GM18502 (cell line): Measurements from ENCODE around the gene CARD19.

Source experiments
- ATAC-seq: cut with Tn5 transposase; IDR thresholded peaks from one replicate; pipeline ENCODE4 v1.9.1; 2021; ENCODE audit warnings: mild to moderate bottlenecking; ENCODE audit not compliant: unreplicated experiment, poor library complexity

Gene CARD19, protein sequence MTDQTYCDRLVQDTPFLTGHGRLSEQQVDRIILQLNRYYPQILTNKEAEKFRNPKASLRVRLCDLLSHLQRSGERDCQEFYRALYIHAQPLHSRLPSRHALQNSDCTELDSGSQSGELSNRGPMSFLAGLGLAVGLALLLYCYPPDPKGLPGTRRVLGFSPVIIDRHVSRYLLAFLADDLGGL

GRCh38 chr9:93096131-93096802 lies at the start of gene CARD19:
Gene CARD19, plus strand, starts transcription at chr9:93096217. Its CDS starts 129 bp downstream, at chr9:93096346.
- ATAC-seq = peak; percentile 45

DNA sequence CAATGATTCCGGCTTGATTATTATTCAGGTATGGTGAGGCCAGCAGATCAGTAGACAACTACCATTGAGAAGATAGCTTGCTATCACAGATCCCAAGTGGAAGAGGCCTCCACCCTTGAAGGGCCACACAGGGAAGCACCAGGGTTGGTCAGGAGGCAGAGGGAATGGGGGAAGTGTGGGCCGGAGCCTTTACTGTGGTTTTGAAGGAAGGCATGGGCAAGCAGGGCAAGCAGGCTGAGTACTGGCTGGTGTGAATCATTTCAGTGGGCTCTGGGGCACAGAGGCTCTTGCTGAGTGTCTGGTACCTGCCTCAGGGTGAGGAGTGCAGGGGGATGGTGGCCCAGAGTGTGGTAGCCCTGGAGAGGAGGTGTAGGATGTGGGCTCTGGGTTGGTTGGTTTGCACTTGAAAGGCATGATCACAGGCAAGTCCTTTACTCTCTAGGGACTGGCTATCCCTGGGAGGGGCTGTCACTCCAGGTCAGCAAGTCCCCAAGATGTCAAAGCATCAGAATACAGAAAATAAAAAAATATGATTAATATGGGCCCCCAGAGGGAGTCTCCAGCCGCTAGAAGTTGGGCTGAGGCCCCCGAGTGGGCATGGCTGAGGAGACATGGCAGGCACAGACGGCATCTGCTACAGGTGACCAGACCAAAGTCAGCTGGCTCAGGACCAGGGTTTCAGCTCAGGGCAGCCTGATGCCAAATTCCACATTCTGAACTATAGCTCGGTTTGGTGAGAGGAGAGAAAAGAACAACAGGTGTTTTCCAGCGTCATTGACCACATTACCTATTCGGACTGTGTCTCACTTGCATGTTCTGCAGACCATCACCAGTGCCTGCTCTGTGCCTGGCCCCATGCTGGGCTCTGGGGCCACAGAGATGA lies 47.2 kb upstream of the CARD19 start:
- no peak for ATAC-seq

DNA sequence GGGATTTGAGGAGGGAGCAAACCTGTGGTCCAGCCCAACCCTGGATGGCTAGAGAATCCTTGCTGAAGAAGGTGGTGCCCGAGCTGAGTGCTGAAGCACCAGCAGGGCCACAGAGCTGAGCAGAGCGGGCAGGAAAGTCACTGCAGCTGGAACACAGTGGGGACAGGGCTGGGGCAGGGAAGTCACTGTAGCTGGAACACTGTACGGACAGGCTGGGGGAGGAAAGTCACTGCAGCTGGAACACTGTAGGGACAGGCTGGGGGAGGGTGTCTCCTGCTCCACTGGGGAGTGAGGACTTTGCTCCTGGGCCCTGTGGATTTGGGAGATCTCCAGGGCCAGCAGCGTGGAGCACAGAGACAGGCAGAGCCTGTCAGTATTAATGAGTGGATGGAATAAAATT lies 46.5 kb upstream of the CARD19 start:
- ATAC-seq = no peak

- no peak for ATAC-seq
Measured at GRCh38 chr9:93050231-93050630, 45.8 kb upstream of the CARD19 start.

DNA sequence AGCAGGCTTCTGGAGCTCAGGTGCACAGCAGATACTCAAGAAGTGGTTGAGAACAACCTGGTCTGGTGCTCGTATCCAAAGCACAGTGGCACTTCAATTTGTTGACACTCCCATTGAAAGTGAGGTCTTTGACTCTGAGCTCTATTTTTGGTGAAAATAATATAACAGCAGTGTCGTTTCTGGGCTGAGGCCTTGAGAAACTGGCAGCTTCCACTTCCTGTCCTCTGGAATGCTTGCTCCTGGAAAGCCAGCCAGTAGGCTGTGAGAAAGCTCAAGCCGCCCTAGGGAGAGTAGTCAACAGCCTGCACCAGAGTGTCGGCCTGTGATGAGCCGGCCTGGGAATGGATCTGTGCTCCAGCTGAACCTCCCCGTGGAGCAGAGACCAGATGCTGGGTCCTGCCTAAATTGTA lies 44.3 kb upstream of the CARD19 start:
- no peak for ATAC-seq

GRCh38 chr9:93052791-93053540 lies 43.1 kb upstream of the CARD19 start:
- no peak for ATAC-seq

- ATAC-seq = no peak
Measured at GRCh38 chr9:93053781-93054331, 42.2 kb upstream of the CARD19 start.

GRCh38 chr9:93054758-93055704 lies 41.0 kb upstream of the CARD19 start:
- ATAC-seq = no peak

GRCh38 chr9:93057042-93057702 lies 38.8 kb upstream of the CARD19 start:
- ATAC-seq = no peak

DNA sequence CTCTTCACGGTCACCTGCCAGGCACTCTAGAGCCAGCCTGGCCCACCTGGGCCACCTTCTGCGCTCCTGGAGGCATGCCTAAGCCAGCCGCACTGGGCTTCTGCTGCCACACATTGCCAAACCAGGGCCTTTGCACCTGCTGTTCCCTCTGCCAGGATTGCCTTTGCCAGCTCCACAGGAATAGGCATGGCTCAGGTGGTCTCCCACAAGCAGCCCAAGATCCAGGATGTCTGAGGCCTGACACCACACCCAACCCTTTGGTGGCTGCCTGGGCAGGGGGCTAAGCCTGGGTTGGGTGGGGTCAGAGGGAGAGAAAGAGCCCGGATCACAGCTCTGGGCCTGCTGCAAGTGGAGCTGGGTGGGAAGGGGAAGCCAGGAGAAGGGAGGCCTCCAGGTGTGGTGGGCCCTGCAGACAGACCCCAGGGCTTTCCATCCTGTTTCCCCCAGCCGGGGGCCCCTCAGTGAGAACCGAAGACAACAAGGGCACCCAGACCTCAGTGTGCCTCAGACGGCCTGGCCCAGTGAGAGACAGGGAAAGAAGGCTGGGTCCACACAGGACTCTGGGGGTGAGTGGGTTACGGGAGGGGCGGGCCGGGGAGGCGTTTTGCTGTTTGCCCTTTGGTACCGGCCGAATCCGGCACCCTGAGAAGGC lies 38.2 kb upstream of the CARD19 start:
- peak; percentile 17 for ATAC-seq

DNA sequence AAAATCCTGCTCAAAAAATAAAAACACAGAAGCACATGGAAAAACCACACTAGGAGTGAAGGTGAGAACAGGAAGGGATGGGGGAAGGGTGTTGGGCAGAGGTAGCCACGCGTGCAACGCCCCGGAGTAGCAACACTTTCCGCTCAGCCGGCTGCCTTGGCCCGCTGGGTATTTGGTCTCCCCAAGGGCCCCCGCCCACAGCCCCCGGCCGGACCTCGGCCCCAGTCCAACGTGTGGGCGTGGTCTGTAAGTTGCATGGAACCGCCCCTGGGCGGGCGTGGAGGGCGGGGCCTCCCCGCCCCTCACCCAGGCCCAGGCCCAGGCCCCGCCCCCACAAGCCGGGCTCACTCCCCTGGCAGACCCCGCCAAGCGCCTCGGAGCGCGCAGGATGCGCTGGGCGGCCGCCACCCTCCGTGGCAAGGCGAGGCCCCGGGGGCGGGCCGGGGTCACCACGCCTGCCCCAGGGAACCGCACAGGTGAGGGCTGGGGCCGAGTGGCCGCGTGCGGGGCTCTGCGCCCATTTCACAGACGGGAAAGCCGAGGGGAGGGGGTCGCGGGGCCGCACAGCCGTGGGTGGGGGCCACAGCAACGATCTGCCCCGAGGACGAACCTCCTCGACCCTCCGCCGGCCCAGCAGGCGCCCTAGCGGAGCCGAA lies 37.5 kb upstream of the CARD19 start, which contains the start of gene SUSD3:
SUSD3 (plus strand) TSS at position 347 of the 656 bp plus-strand sequence; CDS start at position 389, 42 bp downstream.
- ATAC-seq = peak; percentile 45

DNA sequence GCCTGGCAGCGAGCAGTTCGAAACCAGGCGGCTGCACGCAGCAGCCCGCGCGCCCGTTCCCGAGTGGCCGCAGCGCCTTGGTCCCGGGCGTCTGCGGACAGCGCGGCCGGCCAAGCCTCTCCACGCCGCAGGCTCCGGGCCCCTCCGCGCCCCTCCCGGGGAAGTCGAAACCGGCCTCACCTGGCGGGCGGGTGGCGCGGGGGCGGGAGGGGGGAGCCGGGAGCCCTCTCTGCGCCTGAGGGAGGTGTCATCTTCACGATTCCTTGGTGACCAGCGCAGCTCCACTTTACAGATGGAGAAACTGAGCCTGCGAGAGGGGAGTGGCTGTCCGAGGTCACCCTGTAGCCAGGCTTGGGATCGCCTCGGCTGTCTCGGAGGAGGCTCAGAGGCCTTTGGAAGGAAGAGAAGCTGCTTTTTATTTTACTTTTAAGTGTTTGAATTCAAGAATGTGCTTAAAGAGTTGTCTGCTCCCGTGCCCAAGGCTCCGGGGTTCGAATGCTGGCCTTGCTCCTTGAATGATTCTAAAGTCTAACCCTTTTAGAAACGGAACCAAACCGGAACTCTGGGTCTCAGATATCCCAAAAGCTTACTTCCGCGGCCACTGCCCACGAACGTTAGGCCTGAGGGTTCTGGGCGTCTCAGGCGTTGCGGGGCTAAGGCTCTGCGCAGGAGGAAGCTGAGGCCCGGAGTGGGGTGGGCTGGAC lies 36.9 kb upstream of the CARD19 start:
- peak; percentile 23 for ATAC-seq

DNA sequence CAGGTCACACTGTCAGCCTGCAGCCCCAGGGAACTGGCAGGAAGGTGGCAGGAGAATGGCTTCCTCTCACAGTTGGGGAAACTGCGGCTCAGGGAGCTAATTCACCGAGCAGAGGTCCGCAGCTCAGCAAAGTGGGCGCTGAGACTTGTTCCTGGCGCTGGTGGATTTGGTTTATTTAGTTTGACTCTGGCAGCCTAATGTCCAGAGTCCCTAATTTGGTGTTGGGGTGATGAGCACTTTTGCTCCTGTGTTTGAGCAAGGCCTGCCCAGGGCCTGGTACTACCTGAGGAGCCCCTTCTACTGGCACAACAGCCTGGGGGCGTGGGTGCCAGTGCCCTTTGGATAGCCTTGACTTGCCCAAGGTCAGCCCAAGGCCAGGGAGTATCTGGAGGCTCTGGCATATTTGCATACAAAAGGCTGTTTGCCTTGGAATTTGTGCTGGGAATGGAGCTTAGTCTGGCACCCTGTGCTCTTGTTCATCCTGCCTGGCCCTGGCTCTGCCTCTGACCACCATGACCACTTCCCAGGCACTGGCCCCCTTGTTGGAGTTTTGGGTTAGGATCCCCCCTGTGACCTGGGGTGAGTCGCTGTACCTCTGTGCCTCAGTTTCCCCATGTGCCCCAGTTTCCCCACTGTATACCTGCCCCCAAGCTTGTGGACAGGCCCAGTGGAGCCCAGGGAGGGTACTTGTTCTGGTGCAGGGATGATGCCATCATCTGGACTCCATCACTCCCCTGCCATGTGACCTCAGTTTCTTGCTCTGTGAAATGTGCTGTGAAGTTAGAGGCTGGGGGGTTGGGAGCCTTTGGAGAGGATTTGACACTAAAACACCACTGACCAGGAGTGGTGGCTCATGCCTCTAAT lies 36.1 kb upstream of the CARD19 start:
- ATAC-seq = no peak

DNA sequence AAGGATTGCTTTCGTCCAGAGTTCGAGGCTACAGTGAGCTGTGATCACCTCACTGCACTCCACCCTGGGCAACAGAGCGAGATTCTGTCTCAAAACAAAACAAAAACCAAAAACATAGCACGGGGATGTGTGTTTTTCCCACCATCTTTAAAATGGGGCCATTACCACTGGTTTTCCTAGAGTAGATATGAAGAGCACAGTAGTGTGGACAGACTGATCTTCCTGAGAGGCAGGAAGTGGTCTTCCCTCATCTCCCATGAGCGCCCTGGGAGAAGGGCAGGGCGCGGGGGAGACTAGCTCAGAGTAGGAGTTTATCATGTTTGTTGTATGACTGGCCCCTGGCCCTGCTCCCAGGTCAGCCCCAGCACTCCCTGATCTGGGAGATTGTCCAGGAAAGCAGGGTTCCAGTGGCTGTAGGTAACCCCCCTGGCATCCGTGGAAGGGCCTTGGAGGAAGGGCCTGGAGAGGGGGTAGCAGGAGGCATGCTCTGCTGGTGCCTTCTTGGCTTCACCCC lies 35.2 kb upstream of the CARD19 start:
- ATAC-seq = no peak

GRCh38 chr9:93061260-93061751 lies 34.7 kb upstream of the CARD19 start:
- ATAC-seq = no peak
